H9 (cell line): ENCODE results near the gene CDCP2. TPM values are rescaled to one million over a fixed set of nuclear protein-coding genes. Genes with fewer than 3 reads are reported as not detected.

Source experiments
- DNase-seq: peaks from one replicate; pipeline ENCODE4 v3.0.0-alpha.2; 2017
- H2AFZ ChIP-seq: one replicate; pipeline ENCODE4 v1.6.1; 2013; ENCODE audit warnings: mild to moderate bottlenecking, low read length, control low read depth, moderate library complexity
- H2AK5ac ChIP-seq: 2 replicates; pipeline ENCODE4 v1.6.1; 2013; ENCODE audit warnings: low read length, control low read depth, mixed read lengths; ENCODE audit not compliant: insufficient read length
- H2BK120ac ChIP-seq: one replicate; pipeline ENCODE4 v1.6.1; 2013; ENCODE audit warnings: low read depth, mild to moderate bottlenecking, low read length, control low read depth, inconsistent platforms; ENCODE audit not compliant: poor library complexity, severe bottlenecking
- H2BK12ac ChIP-seq: 2 replicates; pipeline ENCODE4 v1.6.1; 2013; ENCODE audit warnings: low read length, control low read depth, mixed read lengths, low read depth; ENCODE audit not compliant: insufficient read length
- H2BK15ac ChIP-seq: 2 replicates; pipeline ENCODE4 v1.6.1; 2013; ENCODE audit warnings: low read depth, low read length, control low read depth
- H2BK20ac ChIP-seq: one replicate; pipeline ENCODE4 v1.6.1; 2013; ENCODE audit warnings: low read depth, mild to moderate bottlenecking, low read length, control low read depth, inconsistent platforms; ENCODE audit not compliant: poor library complexity, severe bottlenecking
- H2BK5ac ChIP-seq: 2 replicates; pipeline ENCODE4 v1.6.1; 2013; ENCODE audit warnings: low read length, control low read depth, mixed read lengths; ENCODE audit not compliant: insufficient read length
- H3K14ac ChIP-seq: 2 replicates; pipeline ENCODE4 v1.6.1; 2013; ENCODE audit warnings: low read length, control low read depth; ENCODE audit not compliant: insufficient read depth
- H3K18ac ChIP-seq: 2 replicates; pipeline ENCODE4 v1.6.1; 2013; ENCODE audit warnings: low read depth, mild to moderate bottlenecking, mixed read lengths, low read length, control low read depth; ENCODE audit not compliant: insufficient read length
- H3K23ac ChIP-seq: 2 replicates; pipeline ENCODE4 v1.6.1; 2013; ENCODE audit warnings: low read length, control low read depth, mixed read lengths, low read depth; ENCODE audit not compliant: insufficient read length
- H3K23me2 ChIP-seq: 2 replicates; pipeline ENCODE4 v1.6.1; 2013; ENCODE audit warnings: low read depth, mild to moderate bottlenecking, mixed read lengths, low read length, control low read depth; ENCODE audit not compliant: insufficient read length, poor library complexity, severe bottlenecking
- H3K27ac ChIP-seq: 2 replicates; pipeline ENCODE4 v1.5.1; 2013; ENCODE audit warnings: low read length, control low read depth, mixed read lengths, low read depth; ENCODE audit not compliant: insufficient read length
- H3K27me3 ChIP-seq: 2 replicates; pipeline ENCODE4 v1.6.1; 2013; ENCODE audit warnings: low read length, control low read depth, inconsistent platforms; ENCODE audit not compliant: insufficient read depth
- H3K4ac ChIP-seq: 2 replicates; pipeline ENCODE4 v1.6.1; 2013; ENCODE audit warnings: low read depth, mild to moderate bottlenecking, control low read depth, inconsistent platforms, low read length, moderate library complexity
- H3K4me1 ChIP-seq: 2 replicates; pipeline ENCODE4 v1.6.1; 2013; ENCODE audit warnings: low read length, control low read depth, inconsistent platforms; ENCODE audit not compliant: insufficient read depth
- H3K4me2 ChIP-seq: 2 replicates; pipeline ENCODE4 v1.6.1; 2013; ENCODE audit warnings: low read length, control low read depth, mixed read lengths; ENCODE audit not compliant: insufficient read length, insufficient read depth
- H3K56ac ChIP-seq: 2 replicates; pipeline ENCODE4 v1.6.1; 2013; ENCODE audit warnings: low read depth, mild to moderate bottlenecking, mixed read lengths, low read length, control low read depth; ENCODE audit not compliant: insufficient read length
- H3K79me1 ChIP-seq: 2 replicates; pipeline ENCODE4 v1.6.1; 2013; ENCODE audit warnings: low read depth, mild to moderate bottlenecking, moderate library complexity, low read length, control low read depth, inconsistent platforms; ENCODE audit not compliant: insufficient read depth, poor library complexity, severe bottlenecking
- H3K79me2 ChIP-seq: 2 replicates; pipeline ENCODE4 v1.6.1; 2013; ENCODE audit warnings: low read length, control low read depth, inconsistent platforms; ENCODE audit not compliant: insufficient read depth
- H3K9ac ChIP-seq: 2 replicates; pipeline ENCODE4 v1.6.1; 2013; ENCODE audit warnings: low read length, control low read depth, mixed read lengths; ENCODE audit not compliant: insufficient read length; ENCODE audit errors: extremely low read depth
- H3K9me3 ChIP-seq: one replicate; pipeline ENCODE4 v1.6.1; 2013; ENCODE audit warnings: low read depth, low read length, inconsistent platforms; ENCODE audit not compliant: control insufficient read depth
- H3T11ph ChIP-seq: one replicate; pipeline ENCODE4 v1.6.1; 2013; ENCODE audit warnings: mild to moderate bottlenecking, low read length, control low read depth, inconsistent platforms
- H4K20me1 ChIP-seq: one replicate; pipeline ENCODE4 v1.6.1; 2013; ENCODE audit not compliant: control insufficient read depth, insufficient read length, insufficient read depth
- H4K5ac ChIP-seq: 2 replicates; pipeline ENCODE4 v1.6.1; 2013; ENCODE audit warnings: low read depth, mild to moderate bottlenecking, mixed read lengths, low read length, control low read depth; ENCODE audit not compliant: insufficient read length
- H4K8ac ChIP-seq: replicated peaks from 2 replicates; pipeline ENCODE4 v1.6.1; 2013; ENCODE audit warnings: low read length, control low read depth, mixed read lengths, low read depth; ENCODE audit not compliant: insufficient read length
- H4K91ac ChIP-seq: 2 replicates; pipeline ENCODE4 v1.6.1; 2013; ENCODE audit warnings: low read depth, mild to moderate bottlenecking, moderate library complexity, mixed read lengths, low read length, control low read depth; ENCODE audit not compliant: insufficient read length
- H3K27ac Mint-ChIP-seq, 3 experiments: 2 replicates in 2 of 3; 3 replicates in 1 of 3; pipeline ENCODE4 v1.8.0; 2020 to 2021; ENCODE audit warnings: mixed read lengths in 3 of 3, mild to moderate bottlenecking in 1 of 3, moderate library complexity in 1 of 3
- H3K27me3 Mint-ChIP-seq: 2 replicates; pipeline ENCODE4 v1.8.0; 2021; ENCODE audit warnings: low read depth, mild to moderate bottlenecking, moderate library complexity, mixed read lengths
- H3K36me3 Mint-ChIP-seq, 3 experiments: 2 replicates in 2 of 3; 3 replicates in 1 of 3; pipeline ENCODE4 v1.8.0; 2020 to 2021; ENCODE audit warnings: low read depth in 3 of 3, mixed read lengths in 3 of 3; ENCODE audit not compliant: insufficient read depth in 1 of 3
- H3K4me1 Mint-ChIP-seq, 2 experiments: 2 replicates each; pipeline ENCODE4 v1.8.0; 2020; ENCODE audit warnings: mixed read lengths in 2 of 2
- H3K4me3 Mint-ChIP-seq, 2 experiments: 2 replicates in 1 of 2; 3 replicates in 1 of 2; pipeline ENCODE4 v1.8.0; 2020 to 2021; ENCODE audit warnings: mild to moderate bottlenecking in 2 of 2, mixed read lengths in 2 of 2, moderate library complexity in 1 of 2
- H3K9me3 Mint-ChIP-seq, 2 experiments: 2 replicates in 1 of 2; 3 replicates in 1 of 2; pipeline ENCODE4 v1.8.0; 2020; ENCODE audit warnings: mild to moderate bottlenecking in 2 of 2, mixed read lengths in 2 of 2, moderate library complexity in 1 of 2
- WGBS: extraction: QIAGEN DNeasy Blood & Tissue Kit; methylation state at CpG from one replicate; pipeline ENCODE4 v1.1.7; 2013; ENCODE audit warnings: missing lambda C conversion rate, low lambda C conversion rate, mixed read lengths; ENCODE audit not compliant: insufficient read length; ENCODE audit errors: extremely low coverage; 5-methylcytosine and 5-hydroxymethylcytosine counted together
- total RNA-seq: library from RNA; stranded (reverse); gene quantifications from 2 replicates; pipeline ENCODE4 v1.2.1, GENCODE V29; 2021
- TF ChIP-seq, protein P1 (sequence below): fragments of 200-600 bp; sonication (generic); conservative IDR thresholded peaks from 3 replicates; pipeline ENCODE4 v1.8.0; 2021; ENCODE audit warnings: antibody characterized with exemption, mild to moderate bottlenecking

CDCP2 gene
- total RNA-seq, 1 experiment from 2014 or later: not detected

DNA sequence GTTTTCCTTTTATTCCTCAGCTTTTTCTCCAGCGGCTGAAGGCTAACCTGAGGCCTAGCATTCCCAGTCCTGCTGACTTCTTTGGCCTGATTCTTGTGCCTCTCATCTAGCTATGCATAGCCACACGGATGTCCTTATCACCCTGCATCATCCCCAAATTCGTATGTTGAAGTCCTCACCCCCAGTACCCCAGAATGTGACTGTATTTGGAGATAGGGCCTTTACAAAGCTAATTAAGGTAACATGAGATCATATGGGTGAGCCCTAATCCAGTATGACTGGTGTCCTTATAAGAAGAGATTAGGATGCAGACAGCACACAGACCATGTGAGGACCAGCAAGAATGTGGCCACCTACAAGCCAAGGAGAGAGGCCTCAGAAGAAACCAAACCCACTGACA, 44.6 kb downstream of the CDCP2 start:
- peaks cover 5 to 10% of the 10 kb centered on the region in 2 experiments; a peak in 2 of 4 replicates for H3K4me1 Mint-ChIP-seq
- Histone ChIP-seq H3K56ac (no peak overlapping the region), H4K8ac (no peak overlapping the region), H3K9ac (no peak overlapping the region), H3K18ac (no peak overlapping the region), H3K27me3 (no peaks in the 10 kb centered on the region), H2BK20ac (no peak overlapping the region), H3K4me2 (no peak overlapping the region), H3K79me2 (no peaks in the 10 kb centered on the region), H3K27ac (no peak overlapping the region), H4K20me1 (no peaks in the 10 kb centered on the region), H3K4ac (no peak overlapping the region), H3K14ac (no peak overlapping the region), H3K4me1 (no peaks in the 10 kb centered on the region), H3K23ac (no peak overlapping the region), H4K91ac (no peak overlapping the region), H3K23me2 (no peaks in the 10 kb centered on the region), H4K5ac (no peak overlapping the region), H3K79me1 (no peaks in the 10 kb centered on the region), H2AFZ (no peak overlapping the region), H2AK5ac (no peak overlapping the region), H3T11ph (no peak overlapping the region), H2BK12ac (no peak overlapping the region), H2BK5ac (no peak overlapping the region), H3K9me3 (no peaks in the 10 kb centered on the region), H2BK120ac (no peak overlapping the region), H2BK15ac (no peak overlapping the region)
- no peaks in the 10 kb centered on the region for H3K36me3 Mint-ChIP-seq
- no peak overlapping the region for H3K4me3 Mint-ChIP-seq
- no peaks in the 10 kb centered on the region; the same call in 1 of the 2 replicates for H3K27me3 Mint-ChIP-seq
- H3K9me3 Mint-ChIP-seq: no peaks in the 10 kb centered on the region
- no CpG with 5 or more reads among the region's 3 CpGs for WGBS
- no peak for DNase-seq
- TF ChIP-seq, protein P1, sequence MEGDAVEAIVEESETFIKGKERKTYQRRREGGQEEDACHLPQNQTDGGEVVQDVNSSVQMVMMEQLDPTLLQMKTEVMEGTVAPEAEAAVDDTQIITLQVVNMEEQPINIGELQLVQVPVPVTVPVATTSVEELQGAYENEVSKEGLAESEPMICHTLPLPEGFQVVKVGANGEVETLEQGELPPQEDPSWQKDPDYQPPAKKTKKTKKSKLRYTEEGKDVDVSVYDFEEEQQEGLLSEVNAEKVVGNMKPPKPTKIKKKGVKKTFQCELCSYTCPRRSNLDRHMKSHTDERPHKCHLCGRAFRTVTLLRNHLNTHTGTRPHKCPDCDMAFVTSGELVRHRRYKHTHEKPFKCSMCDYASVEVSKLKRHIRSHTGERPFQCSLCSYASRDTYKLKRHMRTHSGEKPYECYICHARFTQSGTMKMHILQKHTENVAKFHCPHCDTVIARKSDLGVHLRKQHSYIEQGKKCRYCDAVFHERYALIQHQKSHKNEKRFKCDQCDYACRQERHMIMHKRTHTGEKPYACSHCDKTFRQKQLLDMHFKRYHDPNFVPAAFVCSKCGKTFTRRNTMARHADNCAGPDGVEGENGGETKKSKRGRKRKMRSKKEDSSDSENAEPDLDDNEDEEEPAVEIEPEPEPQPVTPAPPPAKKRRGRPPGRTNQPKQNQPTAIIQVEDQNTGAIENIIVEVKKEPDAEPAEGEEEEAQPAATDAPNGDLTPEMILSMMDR: no peak
- H3K27ac Mint-ChIP-seq: no peak overlapping the region; a peak in 2 of 7 replicates
